Mesenchymal stem cell (in vitro differentiated cells and primary cell): ENCODE data around the gene ANKS6.

Experiments used
- DNase-seq: peaks from one replicate; pipeline ENCODE4 v3.0.0-alpha.2; 2013
- H2AFZ ChIP-seq: one replicate; pipeline ENCODE4 v1.6.1; 2013; ENCODE audit warnings: low read depth, mild to moderate bottlenecking, control low read depth, inconsistent platforms, low read length, moderate library complexity
- H2AK5ac ChIP-seq: 2 replicates; pipeline ENCODE4 v1.6.1; 2013; ENCODE audit warnings: low read length, moderate library complexity, mild to moderate bottlenecking, inconsistent platforms; ENCODE audit not compliant: severe bottlenecking
- H2BK120ac ChIP-seq: one replicate; pipeline ENCODE4 v1.6.1; 2013; ENCODE audit warnings: low read depth, mild to moderate bottlenecking, inconsistent platforms, low read length, moderate library complexity
- H2BK12ac ChIP-seq, 2 experiments: one replicate each; pipeline ENCODE4 v1.6.1; 2013; ENCODE audit warnings: inconsistent platforms in 2 of 2, low read length in 2 of 2, mild to moderate bottlenecking in 2 of 2, moderate library complexity in 2 of 2, control low read depth in 1 of 2
- H2BK15ac ChIP-seq: one replicate; pipeline ENCODE4 v1.6.1; 2013; ENCODE audit warnings: mild to moderate bottlenecking, low read depth, inconsistent platforms; ENCODE audit not compliant: poor library complexity, severe bottlenecking
- H2BK5ac ChIP-seq: 2 replicates; pipeline ENCODE4 v1.6.1; 2013; ENCODE audit warnings: low read depth, mild to moderate bottlenecking, low read length, control low read depth, inconsistent platforms; ENCODE audit not compliant: poor library complexity, severe bottlenecking
- H3K14ac ChIP-seq, 2 experiments: one replicate each; pipeline ENCODE4 v1.6.1; 2013; ENCODE audit warnings: inconsistent platforms in 2 of 2, low read length in 2 of 2, control low read depth in 1 of 2, mild to moderate bottlenecking in 1 of 2, moderate library complexity in 1 of 2
- H3K18ac ChIP-seq, 2 experiments: one replicate each; pipeline ENCODE4 v1.6.1; 2013; ENCODE audit warnings: inconsistent platforms in 2 of 2, low read length in 2 of 2, control low read depth in 1 of 2, low read depth in 1 of 2, mild to moderate bottlenecking in 1 of 2
- H3K23ac ChIP-seq, 2 experiments: one replicate each; pipeline ENCODE4 v1.6.1; 2013; ENCODE audit warnings: inconsistent platforms in 2 of 2, low read length in 2 of 2, mild to moderate bottlenecking in 2 of 2, moderate library complexity in 2 of 2, control low read depth in 1 of 2
- H3K27ac ChIP-seq: 2 replicates; pipeline ENCODE4 v1.5.1; 2013; ENCODE audit warnings: mild to moderate bottlenecking, moderate library complexity, low read length, control low read depth, inconsistent platforms; ENCODE audit not compliant: poor library complexity, severe bottlenecking
- H3K27me3 ChIP-seq, 2 experiments: 2 replicates each; pipeline versions ENCODE4 v1.6.1 to v1.7.0; 2013; ENCODE audit warnings: low read length in 2 of 2, mild to moderate bottlenecking in 2 of 2, moderate library complexity in 2 of 2, control low read depth in 1 of 2, inconsistent platforms in 1 of 2; ENCODE audit not compliant: control insufficient read depth in 1 of 2, insufficient read depth in 1 of 2
- H3K36me3 ChIP-seq, 2 experiments: 2 replicates each; pipeline versions ENCODE4 v1.6.1 to v1.7.0; 2013; ENCODE audit warnings: low read length in 2 of 2, control low read depth in 1 of 2, inconsistent platforms in 1 of 2, low read depth in 1 of 2, mild to moderate bottlenecking in 1 of 2; ENCODE audit not compliant: insufficient read depth in 2 of 2, control insufficient read depth in 1 of 2
- H3K4ac ChIP-seq, 2 experiments: one replicate each; pipeline ENCODE4 v1.6.1; 2013; ENCODE audit warnings: inconsistent platforms in 2 of 2, low read length in 2 of 2, mild to moderate bottlenecking in 2 of 2, moderate library complexity in 2 of 2, control low read depth in 1 of 2, low read depth in 1 of 2
- H3K4me1 ChIP-seq: 2 replicates; pipeline ENCODE4 v1.6.1; 2013; ENCODE audit warnings: low read depth, low read length, control low read depth; ENCODE audit not compliant: control insufficient read depth, insufficient read depth
- H3K4me2 ChIP-seq: 2 replicates; pipeline ENCODE4 v1.6.1; 2013; ENCODE audit warnings: low read length, mild to moderate bottlenecking, inconsistent platforms; ENCODE audit not compliant: poor library complexity, severe bottlenecking
- H3K4me3 ChIP-seq, 2 experiments: 2 replicates each; pipeline versions ENCODE4 v1.5.1 to v1.7.0; 2013; ENCODE audit warnings: low read length in 2 of 2, mild to moderate bottlenecking in 2 of 2, control low read depth in 1 of 2, low read depth in 1 of 2; ENCODE audit not compliant: insufficient read depth in 1 of 2
- H3K79me1 ChIP-seq: replicated peaks from 2 replicates; pipeline ENCODE4 v1.6.1; 2013; ENCODE audit warnings: mild to moderate bottlenecking, control low read depth, low read length, inconsistent platforms; ENCODE audit not compliant: poor library complexity, severe bottlenecking
- H3K9ac ChIP-seq: 2 replicates; pipeline ENCODE4 v1.7.0; 2013; ENCODE audit warnings: mild to moderate bottlenecking, low read length, moderate library complexity
- H3K9me3 ChIP-seq: 2 replicates; pipeline ENCODE4 v1.7.0; 2013; ENCODE audit warnings: mild to moderate bottlenecking, low read length; ENCODE audit not compliant: control insufficient read depth
- H4K8ac ChIP-seq: one replicate; pipeline ENCODE4 v1.6.1; 2013; ENCODE audit warnings: inconsistent platforms, mild to moderate bottlenecking, low read length, moderate library complexity
- H4K91ac ChIP-seq: one replicate; pipeline ENCODE4 v1.6.1; 2013; ENCODE audit warnings: mild to moderate bottlenecking, low read length, inconsistent platforms
- WGBS: methylation state at CpG from one replicate; pipeline ENCODE4 v1.1.7; 2013; ENCODE audit warnings: mixed read lengths; 5-methylcytosine and 5-hydroxymethylcytosine counted together

Gene ANKS6

GRCh38 chr9:98747476-98747875, 48.9 kb downstream of the ANKS6 start:
- no peak overlapping the region for H2BK120ac ChIP-seq
- H3K23ac ChIP-seq, result peak overlapping the region in 1 of 2 experiments; percentile 37
- H2AK5ac ChIP-seq, result no peak overlapping the region
- H2AFZ ChIP-seq, result no peak overlapping the region
- no peak overlapping the region for H2BK5ac ChIP-seq
- H2BK15ac ChIP-seq, result no peak overlapping the region
- peaks cover 1% of the 10 kb centered on the region for H3K4me1 ChIP-seq
- no peak overlapping the region for H3K4ac ChIP-seq
- H3K14ac ChIP-seq, result peak overlapping the region in 1 of 2 experiments; percentile 28
- peaks cover 5% of the 10 kb centered on the region for H3K9me3 ChIP-seq
- H3K79me1 ChIP-seq, result peaks cover 4% of the 10 kb centered on the region
- peaks cover 47 to 79% of the 10 kb centered on the region in 2 experiments for H3K36me3 ChIP-seq
- WGBS, result 97% methylated on average over 5 of the region's 5 CpGs
- H2BK12ac ChIP-seq, result no peak overlapping the region
- DNase-seq, result no peak
- H4K91ac ChIP-seq, result no peak overlapping the region
- H3K27ac ChIP-seq, result no peak overlapping the region
- no peak overlapping the region for H4K8ac ChIP-seq
- no peak overlapping the region for H3K4me2 ChIP-seq
- no peak overlapping the region for H3K4me3 ChIP-seq
- H3K27me3 ChIP-seq, result no peaks in the 10 kb centered on the region
- no peak overlapping the region for H3K9ac ChIP-seq
- H3K18ac ChIP-seq, result no peak overlapping the region

- Histone ChIP-seq H3K4ac (no peak overlapping the region), H3K27me3 (no peaks in the 10 kb centered on the region), H2BK120ac (no peak overlapping the region), H3K9me3 (peaks cover 5% of the 10 kb centered on the region), H2BK5ac (no peak overlapping the region), H2AK5ac (no peak overlapping the region), H3K9ac (no peak overlapping the region), H3K36me3 (peaks cover 46 to 60% of the 10 kb centered on the region in 2 experiments), H2BK12ac (no peak overlapping the region), H3K18ac (no peak overlapping the region), H3K4me3 (no peak overlapping the region), H3K79me1 (peaks cover 4% of the 10 kb centered on the region), H2AFZ (no peak overlapping the region), H3K4me2 (no peak overlapping the region), H3K27ac (no peak overlapping the region), H3K14ac (no peak overlapping the region), H3K4me1 (peaks cover 4% of the 10 kb centered on the region), H4K8ac (no peak overlapping the region), H2BK15ac (no peak overlapping the region), H4K91ac (no peak overlapping the region), H3K23ac (no peak overlapping the region)
- no peak for DNase-seq
- over 99% methylated on average over 6 of the region's 7 CpGs for WGBS
Measured at GRCh38 chr9:98745470-98745869, 50.9 kb downstream of the ANKS6 start.

- no peak for DNase-seq
- 96% methylated on average over 11 of the region's 14 CpGs for whole genome bisulfite sequencing
- H3K27me3 ChIP-seq, result no peaks in the 10 kb centered on the region
- no peak overlapping the region for H4K91ac ChIP-seq
- no peak overlapping the region for H3K4ac ChIP-seq
- no peak overlapping the region for H2AK5ac ChIP-seq
- peaks cover 4% of the 10 kb centered on the region for H3K4me1 ChIP-seq
- no peak overlapping the region for H2BK5ac ChIP-seq
- no peak overlapping the region for H3K18ac ChIP-seq
- H2BK15ac ChIP-seq, result no peak overlapping the region
- peaks cover 4% of the 10 kb centered on the region for H3K79me1 ChIP-seq
- no peak overlapping the region for H3K27ac ChIP-seq
- H2BK12ac ChIP-seq, result no peak overlapping the region
- peaks cover 5% of the 10 kb centered on the region for H3K9me3 ChIP-seq
- no peak overlapping the region for H3K4me2 ChIP-seq
- no peak overlapping the region for H2AFZ ChIP-seq
- H4K8ac ChIP-seq, result no peak overlapping the region
- peaks cover 45 to 48% of the 10 kb centered on the region in 2 experiments for H3K36me3 ChIP-seq
- no peak overlapping the region for H2BK120ac ChIP-seq
- H3K9ac ChIP-seq, result no peak overlapping the region
- no peak overlapping the region for H3K14ac ChIP-seq
- no peak overlapping the region for H3K23ac ChIP-seq
- H3K4me3 ChIP-seq, result no peak overlapping the region
Measured at GRCh38 chr9:98743818-98744611, 52.3 kb downstream of the ANKS6 start.

- peaks cover 4% of the 10 kb centered on the region for H3K79me1 ChIP-seq
- no peaks in the 10 kb centered on the region for H3K27me3 ChIP-seq
- H2BK5ac ChIP-seq, result no peak overlapping the region
- no peak overlapping the region for H3K27ac ChIP-seq
- DNase-seq, result no peak
- H3K4me3 ChIP-seq, result no peak overlapping the region
- H2BK15ac ChIP-seq, result no peak overlapping the region
- H4K8ac ChIP-seq, result no peak overlapping the region
- H2BK12ac ChIP-seq, result no peak overlapping the region
- no peak overlapping the region for H3K4ac ChIP-seq
- H2AFZ ChIP-seq, result no peak overlapping the region
- H3K36me3 ChIP-seq, result peaks cover 41 to 43% of the 10 kb centered on the region in 2 experiments
- WGBS, result 96% methylated on average over 2 of the region's 2 CpGs
- no peak overlapping the region for H3K23ac ChIP-seq
- H4K91ac ChIP-seq, result no peak overlapping the region
- no peak overlapping the region for H3K9ac ChIP-seq
- no peak overlapping the region for H2BK120ac ChIP-seq
- peaks cover 4% of the 10 kb centered on the region for H3K4me1 ChIP-seq
- peaks cover 4% of the 10 kb centered on the region for H3K9me3 ChIP-seq
- H3K18ac ChIP-seq, result no peak overlapping the region
- H3K14ac ChIP-seq, result no peak overlapping the region
- no peak overlapping the region for H2AK5ac ChIP-seq
- H3K4me2 ChIP-seq, result no peak overlapping the region
Measured at GRCh38 chr9:98743329-98743728, 53.0 kb downstream of the ANKS6 start.
